Measurements from ENCODE around the gene LY6G5B.
"Not testable (repeated sequence)": the region's sequence is repeated elsewhere in the genome, so short reads cannot be mapped to it uniquely, and the experiment has no call there.

Gene LY6G5B

GRCh38 chr6:31692353-31692752, 22.6 kb downstream of the LY6G5B start:
- DNase-seq: no peak

DNA sequence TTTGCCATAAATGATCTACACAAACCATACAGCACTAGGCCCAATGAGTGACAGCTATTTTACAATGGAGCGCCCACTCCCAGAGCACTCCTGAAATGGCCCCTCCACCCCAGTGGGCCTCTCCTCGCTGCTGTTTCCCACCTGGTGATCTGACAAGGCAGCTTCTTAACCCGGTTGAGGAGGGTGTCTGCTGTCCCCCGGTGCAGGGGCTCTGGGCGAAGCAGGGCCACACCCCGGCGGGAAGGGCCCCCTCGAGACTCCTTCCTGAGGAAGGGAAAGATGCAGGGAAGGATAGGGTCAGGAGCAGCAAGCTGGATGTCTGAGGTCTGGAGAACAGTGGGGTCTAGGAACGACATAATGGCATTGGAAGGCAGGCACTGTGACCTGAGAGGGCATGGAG, 23.1 kb downstream of the LY6G5B start:
- DNase-seq: no peak

DNA sequence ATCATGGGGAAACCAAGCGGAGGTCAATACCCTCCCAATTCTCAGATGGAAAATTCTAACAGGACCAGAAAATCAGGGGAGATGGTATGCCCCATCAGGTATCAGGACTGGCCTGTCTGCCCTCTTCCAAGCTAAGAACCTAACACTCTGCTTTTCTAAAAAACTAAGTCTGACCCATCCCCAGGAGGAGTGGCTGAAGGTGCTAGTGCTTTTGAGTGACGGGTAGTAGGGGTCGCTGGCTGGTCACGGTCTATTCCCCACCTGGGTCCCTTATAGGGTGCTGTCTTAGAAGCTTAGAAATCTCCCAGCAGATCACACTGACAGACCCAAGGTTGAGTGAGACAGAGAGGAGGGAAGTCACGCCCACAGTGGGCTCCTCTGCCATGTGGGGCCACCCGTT, 23.8 kb downstream of the LY6G5B start:
- DNase-seq: no peak

- DNase-seq: no peak
These were observed 27.8 kb downstream of the LY6G5B start for GRCh38 chr6:31697555-31697954.

- DNase-seq: no peak
These were observed 31.1 kb downstream of the LY6G5B start for GRCh38 chr6:31700740-31701401.

GRCh38 chr6:31701666-31702404, 32.1 kb downstream of the LY6G5B start:
- no peak for DNase-seq

DNA sequence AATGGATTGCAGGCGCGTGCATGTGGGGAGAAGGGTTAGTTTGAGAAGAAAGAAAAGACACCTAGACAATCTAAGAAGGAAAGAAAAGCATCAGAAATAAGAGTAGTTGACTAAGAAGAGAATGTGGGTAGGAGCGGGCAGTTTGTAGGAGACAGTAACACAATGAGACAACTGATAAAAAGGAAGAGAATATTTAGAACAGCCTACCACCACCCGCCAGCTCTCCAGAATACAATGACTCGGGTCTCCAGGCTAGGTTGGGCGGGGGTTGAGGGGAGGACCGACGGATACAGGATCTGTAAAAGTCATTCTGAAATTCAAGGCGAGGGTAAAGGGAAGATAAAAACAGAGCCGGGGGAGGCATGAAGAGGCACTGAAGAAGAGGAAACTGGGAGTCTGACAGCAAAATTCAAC, 32.6 kb downstream of the LY6G5B start:
- peak; percentile 15 for DNase-seq

GRCh38 chr6:31702819-31703716, 33.3 kb downstream of the LY6G5B start, which contains the start of gene ABHD16A:
Gene ABHD16A (minus strand): TSS chr6:31703324. CDS start chr6:31703281, 43 bp downstream.
- DNase-seq: peak; percentile 98

DNA sequence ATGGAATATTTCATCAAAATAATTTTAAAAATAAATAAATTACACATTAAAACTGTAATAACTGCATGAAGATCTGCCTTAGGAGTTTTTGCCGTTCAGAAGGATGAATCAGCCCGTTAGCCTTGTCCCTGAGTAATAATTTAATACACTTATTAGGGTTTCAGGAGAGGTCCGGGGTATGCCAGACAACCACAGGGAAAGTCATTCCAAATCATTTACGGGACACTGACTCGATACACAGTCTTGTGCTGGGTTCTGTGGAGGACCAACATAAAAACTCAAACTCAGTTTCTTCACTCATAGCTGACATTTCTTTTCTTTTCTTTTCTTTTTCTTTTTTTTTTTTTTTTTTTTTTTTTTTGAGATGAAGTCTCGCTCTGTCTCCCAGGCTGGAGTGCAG, 36.2 kb downstream of the LY6G5B start:
- no peak for DNase-seq

DNA sequence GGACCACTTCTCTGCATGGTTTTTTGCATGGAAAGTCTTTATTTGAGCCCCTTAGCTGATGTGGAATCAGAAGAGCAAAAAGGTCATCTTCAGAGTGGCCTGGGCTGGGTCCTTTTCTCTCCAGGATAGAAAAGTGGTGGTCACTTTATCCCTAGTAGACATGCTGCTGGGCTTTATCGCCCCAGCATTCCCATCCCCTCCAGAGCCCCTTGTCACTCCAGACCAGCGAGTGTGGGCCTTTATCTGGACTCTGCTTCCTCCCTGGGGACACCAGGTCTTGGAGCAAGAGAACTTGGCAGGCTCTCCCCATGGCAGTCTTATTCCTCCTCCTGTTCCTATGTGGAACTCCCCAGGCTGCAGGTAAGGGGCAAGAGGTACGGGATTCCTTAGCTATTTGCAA, 36.8 kb downstream of the LY6G5B start, which contains the start of gene LY6G6F:
Gene LY6G6F, plus strand, starts transcription at position 268 of the 400 bp plus-strand sequence. Its CDS starts 41 bp downstream, at position 309.
- DNase-seq: no peak

GRCh38 chr6:31707701-31708100, 37.9 kb downstream of the LY6G5B start:
- no peak for DNase-seq

DNA sequence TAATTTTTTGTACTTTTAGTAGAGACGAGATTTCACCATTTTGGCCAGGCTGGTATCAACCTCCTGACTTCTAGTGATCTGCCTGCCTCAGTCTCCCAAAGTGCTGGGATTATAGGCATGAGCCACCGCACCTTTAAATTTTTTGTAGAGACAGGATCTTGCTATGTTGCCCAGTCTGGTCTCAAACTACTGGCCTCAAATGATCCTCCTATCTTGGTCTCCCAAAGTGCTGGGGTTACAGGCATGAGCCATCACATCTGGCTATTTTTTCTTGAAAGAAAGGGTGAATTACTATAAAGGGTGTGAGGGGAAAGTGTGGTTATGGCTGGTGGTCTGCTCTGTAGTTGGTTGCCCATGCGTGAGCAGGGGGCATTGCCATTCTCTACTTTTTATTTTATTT, 38.4 kb downstream of the LY6G5B start:
- no peak for DNase-seq

GRCh38 chr6:31709157-31709556, 39.4 kb downstream of the LY6G5B start:
- not testable (repeated sequence) for DNase-seq

DNA sequence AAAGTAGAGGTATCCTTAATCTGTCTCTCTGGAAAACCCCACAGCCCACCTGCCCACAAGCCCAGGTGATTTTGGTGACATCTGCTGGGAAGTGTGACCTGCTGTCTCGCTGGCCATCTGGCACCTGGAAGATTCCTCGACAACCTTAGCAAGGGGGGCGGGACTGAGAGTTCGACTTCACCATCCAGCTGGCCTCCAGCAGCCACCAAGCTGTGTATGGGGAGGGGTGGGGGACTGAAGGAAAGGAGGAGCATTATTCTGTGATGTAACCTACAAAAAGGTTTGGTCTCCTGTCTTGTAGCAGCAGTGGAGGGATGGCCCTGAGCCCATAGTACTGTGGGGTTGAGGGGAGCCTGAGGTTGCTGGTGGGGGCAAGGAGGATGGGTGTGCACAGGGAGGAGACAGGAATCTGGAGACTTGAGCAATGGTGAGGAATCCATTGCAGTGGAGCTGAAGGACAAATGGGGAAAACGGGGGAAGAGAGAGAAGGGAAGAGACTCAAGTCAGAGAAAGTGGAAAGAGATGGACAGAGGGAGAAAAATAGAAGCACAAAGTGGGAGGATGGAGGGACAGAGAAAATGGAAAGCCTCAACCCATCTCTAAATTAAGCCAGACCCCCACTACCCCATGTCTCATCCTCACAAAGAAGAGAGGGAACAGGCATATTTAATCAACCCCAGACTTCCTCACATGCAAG, 40.9 kb downstream of the LY6G5B start:
- no peak for DNase-seq

DNA sequence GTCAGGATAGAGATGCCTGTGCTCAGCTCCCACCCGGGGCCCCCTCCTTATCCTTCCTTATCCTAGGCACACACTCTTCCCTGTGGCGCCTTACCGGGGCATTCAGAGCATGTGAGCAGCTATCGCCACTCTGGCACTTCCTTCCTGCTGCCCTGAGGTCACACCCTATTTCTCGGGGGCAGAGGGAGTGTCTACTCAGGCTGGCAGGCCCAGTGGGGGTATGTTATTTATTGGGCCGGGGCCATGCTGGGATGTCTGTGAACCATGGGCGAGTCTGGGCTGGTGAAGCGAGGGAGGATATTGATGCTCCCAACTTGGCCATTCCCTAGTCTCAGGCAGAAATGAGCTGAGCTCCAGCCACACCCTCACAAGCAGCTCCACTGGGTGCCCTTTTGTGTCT, 41.5 kb downstream of the LY6G5B start:
- DNase-seq: no peak

- DNase-seq: peak; percentile 29
These were observed 42.5 kb downstream of the LY6G5B start for GRCh38 chr6:31712296-31712695.

- DNase-seq: no peak
These were observed 43.7 kb downstream of the LY6G5B start for GRCh38 chr6:31713465-31713864.

DNA sequence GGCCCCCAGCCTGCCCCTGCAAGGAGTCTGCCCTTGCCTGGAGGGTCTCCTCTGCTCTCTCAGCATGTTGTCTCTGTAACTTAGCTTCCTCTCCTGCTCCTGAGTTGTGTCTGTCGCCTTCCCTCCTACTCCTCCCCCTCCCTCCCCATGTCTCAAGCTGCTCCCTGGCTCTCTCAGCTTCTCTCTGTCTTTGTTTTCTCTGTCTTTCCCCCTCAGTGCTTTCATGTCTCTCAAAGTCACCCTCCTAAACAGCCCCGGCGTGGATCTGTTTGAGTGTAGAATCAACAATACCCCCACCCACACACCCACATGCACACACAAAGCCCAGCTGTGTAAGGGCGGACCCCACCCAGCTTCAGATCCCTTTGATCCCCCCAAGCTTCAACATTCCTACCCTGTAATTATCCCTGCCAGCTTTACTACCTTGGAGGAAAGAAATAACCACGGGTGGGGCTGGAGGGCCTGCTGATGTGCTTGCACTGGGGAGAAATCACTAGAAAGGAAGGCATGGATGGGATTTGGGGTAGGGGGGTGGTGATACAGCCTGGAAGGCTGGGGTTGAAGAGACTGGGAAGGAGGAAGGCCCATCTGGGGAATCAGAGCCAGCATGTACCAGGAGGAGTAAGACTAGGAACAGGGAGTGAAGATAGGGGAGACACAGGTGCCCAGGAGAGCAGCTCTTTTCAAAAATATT, 44.4 kb downstream of the LY6G5B start:
- DNase-seq: no peak

GRCh38 chr6:31715022-31715958, 45.5 kb downstream of the LY6G5B start, which contains the start of gene LY6G6D:
Gene LY6G6D (plus strand): TSS chr6:31715348. CDS start chr6:31715356, 8 bp downstream.
- DNase-seq: no peak

- DNase-seq: no peak
These were observed 47.9 kb downstream of the LY6G5B start for GRCh38 chr6:31717499-31718222.
